AG09309 (cell line): ENCODE data around the gene GRAPL.
"Not testable (repeated sequence)": the region's sequence is repeated elsewhere in the genome, so short reads cannot be mapped to it uniquely, and the experiment has no call there.

Experiments used
- DNase-seq: peaks from one replicate; pipeline ENCODE4 v3.0.0-alpha.2; 2010; ENCODE audit warnings: low read depth
- H3K4me3 ChIP-seq: 2 replicates; pipeline ENCODE4 v1.5.1; 2011; ENCODE audit warnings: mild to moderate bottlenecking, low read depth, low read length, moderate library complexity; ENCODE audit not compliant: control insufficient read depth

The GRAPL gene

DNA sequence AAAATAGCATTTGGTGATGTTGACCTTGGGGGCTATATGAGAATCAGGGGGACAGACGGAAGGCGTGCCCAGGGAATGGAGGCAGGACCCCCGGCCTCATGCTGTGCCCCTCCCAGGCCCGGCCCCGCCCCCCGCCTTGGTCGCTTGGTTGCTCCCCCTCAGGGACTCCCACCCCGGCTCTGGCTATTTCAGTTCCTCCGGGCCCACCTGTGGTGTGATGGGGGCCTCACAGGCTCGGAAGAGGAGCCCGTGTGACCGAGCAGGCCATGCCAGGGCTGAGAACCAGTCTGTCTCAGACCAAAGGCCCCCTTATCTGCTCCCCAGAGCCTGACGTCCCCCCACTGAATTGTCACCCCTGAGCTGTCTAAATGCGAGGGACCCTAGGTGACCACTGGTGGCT lies 4.4 kb downstream of the GRAPL start:
- not testable (repeated sequence) for DNase-seq, H3K4me3 ChIP-seq

DNA sequence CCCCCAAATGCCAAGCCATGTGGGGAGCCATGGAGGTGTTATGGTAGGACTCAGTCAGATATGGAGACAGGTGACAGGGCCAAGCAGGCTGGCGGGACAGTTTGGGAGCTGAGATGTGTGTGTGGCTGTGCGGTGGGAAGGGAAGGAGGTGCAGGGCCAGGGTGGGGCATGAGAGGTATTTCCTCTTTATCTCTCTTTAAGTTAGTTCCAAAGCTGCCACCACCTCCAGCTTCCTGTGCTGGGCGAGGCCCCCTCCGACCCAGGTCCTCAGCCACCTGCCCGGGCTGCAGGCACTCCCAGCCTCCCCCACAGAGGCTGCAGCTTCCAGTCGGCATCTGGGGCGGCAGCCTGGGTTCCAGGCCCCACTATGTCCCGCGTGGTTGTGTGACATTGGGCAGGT lies 6.4 kb downstream of the GRAPL start:
- not testable (repeated sequence) for DNase-seq, H3K4me3 ChIP-seq

DNA sequence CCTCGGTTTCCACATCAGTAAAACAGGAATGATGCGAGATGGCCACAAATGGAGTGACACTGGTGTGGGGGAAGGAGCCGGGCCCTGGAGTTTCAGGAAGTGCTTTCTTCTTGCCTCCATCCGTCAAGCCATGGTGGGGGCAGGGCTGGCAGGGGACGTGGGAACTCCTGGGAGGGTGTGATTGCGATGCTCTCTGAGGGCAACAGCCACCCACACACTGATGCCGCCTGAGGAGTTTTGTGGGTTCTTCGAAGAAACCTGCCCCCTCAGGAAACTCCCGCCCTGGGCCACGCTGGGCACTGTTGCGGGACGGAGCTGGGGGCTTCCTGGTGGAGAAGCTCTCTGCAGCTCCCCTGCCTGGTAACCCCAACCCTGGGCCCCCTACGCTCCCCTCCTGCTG lies 8.0 kb downstream of the GRAPL start:
- DNase-seq, H3K4me3 ChIP-seq: not testable (repeated sequence)

DNA sequence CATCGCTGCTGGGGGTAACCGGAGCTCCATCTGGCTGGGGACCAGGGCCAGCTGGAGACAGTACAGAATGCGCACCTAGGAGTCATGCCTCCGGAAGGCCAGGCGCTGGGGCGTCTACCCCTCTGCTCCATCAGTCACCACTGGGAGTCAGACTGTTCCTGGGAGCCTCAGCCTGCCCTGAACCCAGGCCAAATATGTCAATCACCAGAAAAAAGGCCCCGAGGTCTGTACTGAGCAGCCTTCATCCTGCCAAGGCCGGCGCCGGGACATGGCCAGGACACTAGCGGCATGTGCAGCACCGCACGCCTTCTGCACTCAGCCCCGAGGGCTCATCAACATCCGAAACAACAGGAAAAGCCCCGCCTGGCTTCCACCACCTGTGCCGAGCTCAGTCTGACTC lies 8.7 kb downstream of the GRAPL start:
- not testable (repeated sequence) for DNase-seq, H3K4me3 ChIP-seq

DNA sequence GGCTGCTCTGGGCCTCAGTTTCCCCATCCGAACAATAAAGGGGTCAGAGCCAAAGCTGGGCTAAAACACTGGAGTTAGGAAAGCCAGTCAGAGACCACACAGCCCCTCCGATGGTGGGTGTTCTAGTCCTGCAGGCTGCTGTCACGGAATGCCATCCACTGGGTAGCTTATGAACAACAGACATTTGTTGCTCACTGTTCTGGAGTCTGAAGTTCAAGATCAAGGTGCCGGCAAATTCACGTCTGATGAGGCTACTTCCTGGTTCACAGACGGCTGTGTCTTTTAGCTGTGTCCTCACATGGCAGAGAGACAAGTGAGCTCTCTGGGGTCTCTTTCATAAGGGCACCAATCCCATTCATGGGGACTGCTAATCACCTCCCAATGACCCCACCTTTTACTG lies 9.2 kb downstream of the GRAPL start:
- not testable (repeated sequence) for DNase-seq, H3K4me3 ChIP-seq

DNA sequence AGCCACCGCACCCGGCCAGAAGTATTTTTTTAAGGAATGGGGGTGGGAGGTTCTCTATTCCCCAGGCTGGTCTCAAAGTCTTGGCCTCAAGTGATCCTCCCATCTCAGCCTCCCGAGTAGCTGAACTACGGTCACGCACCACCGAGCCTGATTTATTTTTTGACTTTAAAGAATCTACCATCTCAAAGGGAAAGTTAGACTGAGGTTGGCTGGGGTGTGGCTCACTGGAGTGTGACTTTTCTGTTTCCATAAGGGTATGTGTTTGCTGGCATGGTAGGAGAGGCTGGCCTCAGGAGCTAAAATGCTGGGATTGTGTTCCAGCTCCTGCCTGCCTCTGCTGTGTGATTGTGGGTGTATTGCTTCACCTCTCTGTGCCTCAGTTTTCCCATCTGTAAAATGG lies 10.6 kb downstream of the GRAPL start:
- H3K4me3 ChIP-seq, DNase-seq: not testable (repeated sequence)

DNA sequence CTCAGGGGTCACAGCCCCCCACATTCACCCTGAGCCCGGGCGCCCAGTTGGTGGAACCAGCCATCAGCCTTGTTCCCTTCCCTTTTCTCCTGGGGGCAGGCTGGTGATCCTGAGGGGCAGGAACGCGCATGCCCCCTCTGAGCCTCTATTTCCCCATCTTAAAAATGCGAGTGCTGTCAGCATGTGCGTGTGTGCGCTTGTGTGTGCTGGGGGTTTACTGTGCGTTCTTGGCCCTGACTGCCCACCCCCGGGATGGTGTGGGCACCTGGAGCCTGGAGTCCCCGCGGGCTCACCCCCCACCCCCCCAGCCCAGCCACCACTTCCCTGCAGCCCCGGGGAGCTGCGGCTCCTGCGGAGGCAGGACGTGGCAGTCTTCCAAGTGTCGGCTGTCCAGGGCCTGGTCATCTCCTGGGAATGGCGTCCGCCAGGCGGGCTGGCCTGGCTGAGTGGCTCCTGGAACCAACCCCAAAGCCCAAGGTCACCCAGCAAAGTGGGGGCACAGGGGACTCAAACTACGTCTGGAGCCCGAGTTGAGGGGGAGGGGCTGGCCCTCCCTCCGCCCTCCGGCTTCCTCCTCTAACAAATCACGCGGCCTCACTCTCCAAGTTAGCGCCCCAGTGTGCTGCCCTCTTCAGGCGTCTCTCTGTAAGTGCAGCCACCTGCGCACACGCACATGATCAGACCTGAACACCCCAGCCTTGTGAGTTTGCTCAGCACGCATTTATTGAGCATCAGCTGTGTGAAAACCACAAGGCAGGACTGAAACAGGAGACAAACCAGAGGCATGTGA lies 14.2 kb downstream of the GRAPL start:
- DNase-seq, H3K4me3 ChIP-seq: not testable (repeated sequence)

DNA sequence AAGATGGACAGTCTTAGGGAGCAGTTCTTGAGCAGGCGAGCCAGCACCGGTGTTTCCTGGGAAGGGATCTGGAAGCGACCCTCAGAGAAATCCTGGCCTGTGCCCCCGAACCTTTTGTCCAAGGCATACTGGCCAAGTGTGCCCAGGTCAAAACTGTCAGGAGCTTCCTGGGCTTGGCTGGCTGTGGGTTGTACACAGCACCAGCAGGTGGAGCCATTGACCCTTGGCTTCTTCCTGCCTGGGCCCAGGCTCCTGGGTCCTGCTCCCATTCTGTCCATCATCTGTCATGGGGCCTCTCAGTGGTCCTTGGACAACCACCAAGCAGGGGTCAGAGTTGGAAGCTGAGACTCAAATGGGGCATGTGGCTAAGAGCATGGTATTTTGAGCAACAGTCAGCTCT lies 15.0 kb downstream of the GRAPL start:
- not testable (repeated sequence) for H3K4me3 ChIP-seq, DNase-seq

DNA sequence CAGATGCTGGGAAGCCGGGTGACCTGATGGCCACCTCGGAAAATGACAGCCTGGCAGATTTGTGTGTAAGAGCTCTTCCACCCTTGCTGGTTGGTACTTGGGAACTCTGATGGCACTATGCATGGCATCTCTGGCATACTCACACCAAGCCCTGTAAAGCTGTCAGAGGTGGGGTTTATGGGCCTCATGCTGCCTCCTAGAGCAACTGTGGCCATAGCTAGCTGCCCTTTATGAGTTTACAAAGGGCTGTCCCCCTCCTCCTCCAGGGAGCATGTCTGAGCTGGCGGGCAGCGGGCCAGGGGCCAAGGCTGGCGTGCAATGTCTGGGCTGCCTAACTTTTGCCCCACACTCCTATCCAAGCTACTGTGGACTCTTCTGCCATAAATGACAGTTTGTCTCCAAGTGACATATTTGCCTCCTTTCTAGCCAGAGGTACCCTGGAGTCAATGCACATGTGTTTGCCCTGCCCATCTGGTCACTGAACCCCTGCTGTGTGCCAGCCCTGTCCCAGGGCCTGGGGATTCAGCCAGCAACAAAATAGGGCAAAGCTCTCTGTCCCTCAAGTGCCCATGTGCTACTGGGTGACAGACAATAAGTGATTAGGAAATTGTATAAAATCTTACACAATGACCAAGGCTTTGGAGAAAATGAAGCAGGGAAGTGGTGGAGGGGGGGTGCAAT lies 15.8 kb downstream of the GRAPL start:
- not testable (repeated sequence) for DNase-seq, H3K4me3 ChIP-seq

DNA sequence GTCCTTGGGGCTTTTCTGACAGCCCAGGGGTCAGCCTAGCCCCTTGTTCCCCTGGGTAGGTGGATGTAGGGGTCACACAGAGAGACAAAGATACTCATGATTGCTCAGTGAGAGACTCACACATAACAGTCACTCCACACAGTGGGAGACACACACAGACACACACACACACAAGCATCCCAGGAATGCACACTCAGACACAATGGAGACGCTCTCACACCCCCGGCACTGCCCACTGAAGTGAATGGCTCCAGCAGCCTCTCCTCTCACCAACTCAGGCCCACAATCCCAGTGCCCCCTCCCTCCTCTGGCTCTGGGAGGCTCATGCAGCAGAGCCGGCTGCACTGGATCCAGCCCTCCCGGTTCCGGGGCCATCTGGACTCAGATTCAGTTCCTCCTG lies 17.0 kb downstream of the GRAPL start:
- not testable (repeated sequence) for DNase-seq

DNA sequence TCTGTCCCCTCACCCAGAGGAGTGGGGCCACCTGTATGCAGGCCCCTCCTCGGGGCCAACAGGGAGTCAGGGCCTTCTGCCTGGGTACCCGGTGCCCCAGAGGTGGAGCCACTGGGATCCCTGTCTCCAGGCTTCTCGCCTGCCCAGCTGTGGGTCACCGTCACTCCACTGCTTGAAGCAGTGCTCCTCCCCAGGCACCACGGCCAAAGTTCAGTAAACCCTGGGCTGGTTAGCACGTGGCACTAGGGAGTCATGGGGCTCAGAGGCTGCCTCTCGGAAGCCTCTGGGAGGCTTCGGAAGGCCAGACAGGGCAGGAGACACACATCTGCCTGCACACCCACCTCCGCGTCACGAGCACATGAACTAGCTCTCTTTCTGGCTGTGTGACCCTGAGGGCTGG lies 18.1 kb downstream of the GRAPL start:
- DNase-seq, H3K4me3 ChIP-seq: not testable (repeated sequence)

More for the DNA sequence above, 17.0 kb downstream of the GRAPL start:
- not testable (repeated sequence) for H3K4me3 ChIP-seq

DNA sequence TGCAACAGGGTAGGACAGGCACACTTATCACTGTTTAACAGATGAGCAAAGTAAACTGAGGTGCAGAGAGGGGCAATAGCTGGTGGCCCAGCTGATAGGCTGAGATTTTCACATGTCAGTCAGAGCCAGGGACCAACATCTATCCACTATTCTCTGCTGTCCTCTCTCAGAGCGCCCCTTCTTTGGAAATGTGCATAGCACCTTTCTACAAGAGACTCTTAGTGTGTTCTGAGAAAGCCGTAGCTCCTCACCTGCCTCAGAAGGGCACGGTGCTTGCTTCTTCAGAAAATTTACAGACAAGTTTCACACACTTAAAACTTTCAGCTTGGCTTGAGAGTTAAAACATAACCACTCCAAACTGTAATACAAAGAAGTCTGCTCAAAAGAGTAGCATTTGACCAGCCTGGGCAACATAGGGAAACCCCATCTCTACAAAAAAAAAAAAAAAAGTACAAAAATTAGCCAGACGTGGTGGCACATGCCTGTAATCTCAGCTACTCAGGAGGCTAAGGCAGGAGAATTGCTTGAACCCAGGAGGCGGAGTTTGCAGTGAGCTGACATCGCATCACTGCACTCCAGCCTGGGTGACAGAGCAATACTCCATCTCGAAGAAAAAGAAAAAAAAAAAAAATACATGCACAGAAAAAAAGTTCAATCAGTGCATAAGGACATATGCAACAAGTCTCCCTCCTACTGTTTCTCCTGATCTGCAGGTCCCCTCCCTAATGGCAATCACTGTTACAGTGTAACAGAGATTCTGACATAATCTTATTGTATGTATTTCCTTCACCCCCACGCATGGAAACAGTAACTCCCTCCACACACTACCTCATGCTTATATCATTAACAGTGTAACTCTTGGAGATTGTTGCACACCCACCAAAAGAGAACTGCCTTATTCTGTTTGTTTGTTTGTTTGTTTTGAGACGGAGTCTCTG lies 23.6 kb downstream of the GRAPL start:
- not testable (repeated sequence) for DNase-seq, H3K4me3 ChIP-seq

DNA sequence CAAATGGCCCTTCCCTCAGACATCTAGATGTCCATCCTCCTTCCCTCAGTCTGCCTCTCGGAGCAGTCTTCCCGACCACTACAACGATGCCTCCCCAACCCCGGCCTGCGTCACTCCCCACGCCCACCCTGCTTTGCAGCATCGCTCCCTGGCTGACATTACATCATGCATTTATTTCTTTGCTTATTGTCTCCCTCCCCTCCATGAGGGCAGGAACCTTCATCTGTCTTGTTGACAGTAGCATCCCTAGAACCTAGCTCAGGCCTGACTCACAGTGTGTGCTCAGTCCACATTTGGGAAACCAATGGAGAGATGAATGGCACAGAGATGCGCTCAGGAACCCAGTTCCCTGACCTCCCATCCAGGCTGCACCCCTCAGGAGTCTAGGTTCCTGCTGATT lies 30.2 kb downstream of the GRAPL start:
- not testable (repeated sequence) for DNase-seq, H3K4me3 ChIP-seq

DNA sequence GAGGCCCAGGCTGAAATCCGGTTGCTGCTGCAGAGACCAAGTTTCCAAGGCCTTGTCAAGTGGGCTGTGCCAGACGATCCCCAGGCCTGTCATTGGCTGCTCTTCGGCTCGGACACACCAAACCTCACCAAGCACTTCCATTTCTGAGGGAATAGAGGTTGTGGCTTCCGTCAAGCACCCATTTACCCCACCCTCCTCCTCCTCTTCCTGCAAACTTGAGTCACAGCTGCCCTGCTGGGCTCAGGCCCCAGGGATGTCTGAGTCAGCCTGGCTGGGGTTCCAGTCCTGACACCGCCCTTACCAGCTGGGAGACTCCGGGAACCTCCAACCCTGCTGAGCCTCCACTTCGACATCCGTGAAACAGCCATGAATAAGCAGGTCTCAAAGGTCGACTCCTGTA lies 31.1 kb downstream of the GRAPL start:
- DNase-seq, result not testable (repeated sequence)

DNA sequence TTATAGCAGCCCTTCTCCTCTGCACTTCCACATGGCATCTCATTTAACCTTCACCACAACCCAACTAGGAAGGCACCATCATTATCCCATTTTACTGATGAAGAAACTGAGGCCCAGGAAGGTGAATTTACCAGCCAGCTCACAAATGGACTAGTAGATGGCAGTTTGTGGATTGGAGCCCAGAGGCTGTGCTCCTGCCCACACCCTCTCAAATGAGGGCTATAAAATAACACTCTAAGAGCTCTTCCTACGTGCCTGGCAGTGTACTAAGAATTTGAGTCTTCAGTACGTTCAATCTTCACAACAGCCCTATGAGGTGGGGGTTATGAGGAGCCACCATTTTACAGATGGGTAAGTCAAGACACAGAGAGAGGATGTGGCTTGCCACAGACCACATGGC lies 31.5 kb downstream of the GRAPL start:
- not testable (repeated sequence) for DNase-seq, H3K4me3 ChIP-seq

More for the DNA sequence above, 31.1 kb downstream of the GRAPL start:
- H3K4me3 ChIP-seq, result not testable (repeated sequence)

DNA sequence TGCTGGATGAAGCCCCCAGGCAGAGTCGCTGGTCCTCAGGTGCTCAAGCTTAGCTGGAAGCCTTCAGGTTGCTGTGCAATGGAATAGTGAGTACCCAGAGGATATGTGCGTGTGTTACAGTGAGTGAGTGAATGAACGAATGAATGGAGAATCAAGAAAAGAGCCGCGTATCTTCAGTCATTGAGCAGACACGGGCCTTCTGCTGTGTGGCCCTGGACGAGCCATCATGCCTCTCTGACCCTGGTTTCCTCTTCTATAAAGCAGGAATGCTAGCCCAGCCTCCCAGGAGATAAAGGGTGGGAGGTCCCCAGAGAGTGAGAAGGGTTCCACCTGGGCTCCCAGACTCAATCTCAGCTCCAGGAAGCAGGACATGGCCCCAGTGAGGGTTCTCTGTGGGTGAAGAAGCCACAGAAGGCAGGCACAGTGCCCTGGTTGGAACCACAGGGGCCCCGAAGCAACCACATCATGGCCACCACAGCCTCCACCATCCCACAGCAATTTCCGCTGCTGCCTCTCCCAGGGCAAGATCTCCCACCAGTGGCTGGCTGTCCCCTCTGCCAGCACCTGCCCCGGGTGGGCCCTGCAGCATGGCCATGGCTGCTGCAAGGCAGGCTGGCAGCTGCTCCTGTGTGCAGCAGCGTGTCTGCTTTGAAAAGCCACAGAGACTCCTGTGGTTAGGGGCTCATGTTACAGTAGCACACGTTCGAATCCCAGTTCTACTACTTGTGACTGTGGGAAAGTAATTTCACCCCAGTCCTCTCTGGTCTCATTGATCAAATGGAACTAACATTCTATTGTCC lies 34.1 kb downstream of the GRAPL start:
- not testable (repeated sequence) for DNase-seq, H3K4me3 ChIP-seq

DNA sequence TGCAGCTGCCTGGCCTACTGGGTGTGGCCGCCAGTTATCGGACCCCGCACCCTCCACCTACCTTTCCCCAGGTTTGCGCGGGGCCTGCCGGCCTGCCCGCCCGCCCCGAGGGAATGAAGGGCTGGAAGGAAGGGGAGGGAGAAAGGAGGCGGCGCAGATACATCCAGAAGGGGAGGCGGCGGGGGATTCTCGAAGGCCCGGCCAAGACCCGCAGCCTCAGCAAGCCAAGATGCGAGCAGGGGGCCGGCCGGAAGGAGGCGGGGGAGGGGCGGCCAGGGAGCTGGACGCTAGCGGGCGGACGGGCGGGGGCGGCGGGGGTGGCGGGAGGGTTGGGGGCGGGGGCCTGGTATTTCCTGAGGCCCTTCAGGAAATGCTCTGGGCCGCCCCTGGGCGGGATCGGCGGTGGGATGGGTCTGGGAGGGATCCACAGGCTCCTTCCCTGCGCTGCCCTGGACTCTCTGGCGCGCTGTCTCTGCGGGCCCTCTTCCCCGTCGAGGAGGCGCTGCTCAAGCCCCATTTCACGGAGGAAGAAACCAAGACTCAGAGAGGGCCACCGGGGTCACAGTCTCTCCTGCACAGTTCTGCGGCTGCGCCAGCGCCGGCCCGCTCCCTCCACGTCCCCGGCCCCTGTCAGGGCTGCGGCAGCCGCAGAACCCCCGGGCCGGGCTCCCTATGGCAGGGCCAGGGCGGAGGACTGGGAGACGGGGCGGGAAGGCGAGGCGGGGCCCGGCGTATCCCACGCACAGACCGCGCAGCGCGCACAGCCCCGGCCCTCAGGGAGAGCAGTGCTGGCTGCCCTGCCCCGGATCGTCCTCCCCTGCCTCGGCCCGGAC lies 35.2 kb downstream of the GRAPL start:
- not testable (repeated sequence) for DNase-seq, H3K4me3 ChIP-seq
